ENCODE results near the gene SMPD1.

SMPD1 gene

DNA sequence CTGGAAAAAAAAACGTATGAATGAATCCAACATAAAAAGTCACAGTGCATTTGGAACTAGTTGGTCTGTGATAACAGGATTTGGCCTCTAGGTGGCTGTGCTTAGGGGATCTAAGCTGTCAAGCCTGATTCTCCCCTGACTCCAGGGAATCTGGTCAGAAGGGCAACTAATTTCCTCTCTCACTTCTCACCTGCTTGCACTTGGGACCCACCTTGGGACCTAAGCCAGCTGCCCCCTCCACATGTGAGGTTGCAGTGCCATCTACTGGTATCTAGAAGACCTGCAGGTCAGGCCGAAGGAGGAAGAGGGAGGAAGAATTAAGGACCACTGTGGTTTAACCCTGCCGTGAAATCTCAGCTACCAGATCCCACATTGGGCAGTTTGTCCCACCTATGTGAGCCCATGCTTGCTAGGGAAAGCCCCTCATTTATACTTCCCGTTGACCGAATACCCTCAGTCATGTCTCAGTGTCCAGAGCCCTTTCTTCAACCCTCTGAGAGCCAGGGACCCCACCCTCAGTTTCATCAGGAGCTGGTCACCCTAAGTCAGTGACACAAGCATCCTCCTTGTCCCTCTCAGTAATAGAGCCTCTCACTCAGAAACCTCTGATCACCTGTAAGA is 36.8 kb upstream of the SMPD1 start:
- Histone ChIP-seq H3K4me3 (no peak overlapping the region), H3K36me3 (no peaks in the 10 kb centered on the region), H3K27ac (no peak overlapping the region), H3K27me3 (no peaks in the 10 kb centered on the region), H3K9me3 (no peaks in the 10 kb centered on the region), H3K4me1 (peaks cover 0 to 21% (median 15%) of the 10 kb centered on the region in 4 donors)
- peak; percentile 39 to 70 for DNase-seq
- TF ChIP-seq CTCF (IDR thresholded peaks at IDR 0.05), result peak; percentile 95 to 98
- intact Hi-C loops (cut with DNase I; ENCODE audit: low total_unique reads), result no loop called here

DNA sequence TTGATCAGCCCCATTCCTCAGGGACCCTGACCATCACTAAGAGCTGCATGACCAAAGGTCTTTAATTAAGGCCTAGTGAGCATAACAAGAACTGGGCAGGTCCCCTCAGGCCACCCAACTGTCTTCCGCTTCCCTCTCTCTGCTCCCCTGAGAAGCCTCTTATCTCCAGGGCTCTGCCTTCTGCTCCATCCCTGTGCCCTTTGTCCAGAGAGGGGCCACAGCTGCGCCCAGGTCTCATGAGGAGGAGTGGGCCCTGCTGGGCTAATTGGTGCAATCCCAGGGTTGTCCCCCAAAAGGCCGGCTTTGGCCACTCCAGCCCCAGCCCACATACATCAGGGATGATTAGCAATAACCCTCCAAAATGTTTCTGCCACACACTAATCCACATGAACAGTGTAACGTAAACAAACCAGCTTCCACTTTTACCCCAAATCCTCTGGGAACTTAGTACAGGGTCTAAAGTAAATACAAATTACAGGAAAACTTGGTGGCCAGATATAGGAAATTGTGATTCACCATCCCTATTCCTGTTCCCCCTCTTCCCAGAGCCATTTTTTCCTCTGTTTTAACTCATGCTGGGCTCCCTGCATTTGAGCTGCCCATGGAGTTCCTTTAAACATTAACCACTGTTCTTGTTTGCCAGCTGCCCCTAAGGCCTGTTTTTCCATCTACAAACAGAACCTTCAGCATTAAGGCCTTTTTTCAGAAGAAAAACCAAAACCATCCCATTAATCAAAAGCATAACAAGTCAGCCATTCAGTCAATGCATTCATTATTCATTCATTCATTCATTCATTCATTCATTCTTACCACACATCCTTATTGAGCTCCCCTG is 35.4 kb upstream of the SMPD1 start:
- TF ChIP-seq CTCF (IDR thresholded peaks at IDR 0.05), result no peak

DNA sequence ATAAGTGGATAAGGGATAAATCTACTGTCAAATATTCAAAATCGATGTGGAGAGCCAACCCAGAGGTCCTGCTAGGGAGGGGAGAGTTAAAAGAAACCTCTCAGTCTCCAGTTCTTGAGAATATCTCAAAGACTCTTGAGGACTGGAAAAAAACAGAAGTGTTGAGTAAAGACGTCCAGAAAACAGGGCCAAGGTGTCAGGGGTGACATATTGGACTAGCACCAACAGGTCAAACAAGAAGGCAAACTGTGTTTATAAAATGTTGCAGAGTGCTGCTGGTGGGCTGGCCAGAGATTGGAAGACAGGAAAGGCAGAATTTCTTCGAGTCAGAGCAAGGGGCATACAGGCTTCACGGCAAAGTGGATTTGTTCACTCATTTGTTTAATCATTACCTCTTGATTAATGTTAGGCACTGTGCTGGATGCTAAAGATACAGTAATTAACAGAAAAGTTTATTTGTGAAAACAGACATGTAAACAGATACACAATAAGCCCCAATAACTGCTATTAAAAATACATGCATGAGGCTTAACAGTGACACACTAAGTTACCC is 33.7 kb upstream of the SMPD1 start:
- intact Hi-C loops (cut with DNase I; ENCODE audit: low total_unique reads), result loop anchor here (5.0 kb wide), 1 partner anchor 34 kb away; the partner anchor contains the start of gene CAVIN3
- TF ChIP-seq CTCF (IDR thresholded peaks at IDR 0.05), result no peak
- no peak for DNase-seq
- no peaks in the 10 kb centered on the region for H3K36me3 ChIP-seq
- no peaks in the 10 kb centered on the region for H3K9me3 ChIP-seq
- H3K27me3 ChIP-seq, result no peaks in the 10 kb centered on the region
- H3K4me1 ChIP-seq, result peaks cover 0 to 29% (median 16%) of the 10 kb centered on the region in 4 donors
- H3K27ac ChIP-seq, result peak overlapping the region; percentile 73 to 79
- no peak overlapping the region for H3K4me3 ChIP-seq

More for the DNA sequence above, 35.4 kb upstream of the SMPD1 start:
- H3K9me3 ChIP-seq, result no peaks in the 10 kb centered on the region
- H3K36me3 ChIP-seq, result no peaks in the 10 kb centered on the region
- intact Hi-C loops (cut with DNase I; ENCODE audit: low total_unique reads), result loop anchor here (5.0 kb wide), 1 partner anchor 33 kb away; the partner anchor contains the start of gene CAVIN3
- peaks cover 0 to 21% (median 15%) of the 10 kb centered on the region in 4 donors for H3K4me1 ChIP-seq
- DNase-seq, result no peak
- H3K27ac ChIP-seq, result no peak overlapping the region
- no peak overlapping the region for H3K4me3 ChIP-seq
- H3K27me3 ChIP-seq, result no peaks in the 10 kb centered on the region

DNA sequence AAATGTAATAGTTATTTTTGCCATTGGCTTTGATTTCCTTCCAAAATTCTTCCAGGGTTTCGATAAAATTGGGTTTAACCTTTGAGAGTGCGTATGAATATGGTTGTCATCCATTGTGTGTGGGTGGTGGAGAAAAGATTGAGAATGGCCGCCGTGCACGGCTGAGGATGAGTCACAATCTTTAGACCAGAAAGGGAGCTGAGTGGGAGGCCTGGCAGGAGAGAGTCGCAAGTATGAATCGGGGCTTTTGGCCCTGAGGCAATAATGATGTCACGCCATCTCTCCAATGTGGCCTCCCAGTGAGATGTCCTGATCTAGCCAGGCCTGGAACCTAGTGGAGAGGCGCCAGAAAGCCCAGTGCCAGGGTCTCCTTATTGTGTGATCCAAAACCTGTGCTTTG is 33.1 kb upstream of the SMPD1 start:
- no peaks in the 10 kb centered on the region for H3K27me3 ChIP-seq
- intact Hi-C loops (cut with DNase I; ENCODE audit: low total_unique reads), result loop anchor here (5.0 kb wide), 1 partner anchor 35 kb away; the partner anchor contains the start of gene CAVIN3
- no peak for TF ChIP-seq CTCF (IDR thresholded peaks at IDR 0.05)
- peak; percentile 60 to 89 for DNase-seq
- H3K27ac ChIP-seq, result peak overlapping the region; percentile 73 to 79
- no peak overlapping the region for H3K4me3 ChIP-seq
- peaks cover 0 to 33% (median 18%) of the 10 kb centered on the region in 4 donors for H3K4me1 ChIP-seq
- no peaks in the 10 kb centered on the region for H3K9me3 ChIP-seq
- H3K36me3 ChIP-seq, result no peaks in the 10 kb centered on the region

DNA sequence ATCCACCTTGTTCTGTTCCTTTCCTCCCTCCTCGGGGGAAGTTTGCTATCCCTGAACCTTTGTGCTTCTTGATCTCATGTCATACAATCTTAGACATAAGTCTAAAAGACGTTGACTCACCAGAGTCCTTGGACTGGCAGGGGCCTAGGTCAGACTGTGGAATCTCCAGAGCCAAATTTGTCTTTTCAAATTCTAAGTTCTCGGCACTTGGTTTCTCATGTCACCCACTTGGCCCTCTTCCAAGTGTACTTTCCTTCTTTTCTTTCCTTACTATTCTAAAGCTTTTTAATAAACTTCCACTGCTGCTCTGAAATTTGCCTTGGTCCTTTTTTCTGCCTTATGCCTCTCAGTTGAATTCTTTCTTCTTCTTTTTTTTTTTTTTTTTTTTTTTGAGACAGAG is 30.1 kb upstream of the SMPD1 start:
- H3K27ac ChIP-seq, result peak overlapping the region in 1 of 2 donors; percentile 38
- no peaks in the 10 kb centered on the region for H3K9me3 ChIP-seq
- no peaks in the 10 kb centered on the region for H3K36me3 ChIP-seq
- no peak for TF ChIP-seq CTCF (IDR thresholded peaks at IDR 0.05)
- no peak overlapping the region for H3K4me3 ChIP-seq
- H3K27me3 ChIP-seq, result no peaks in the 10 kb centered on the region
- intact Hi-C loops (cut with DNase I; ENCODE audit: low total_unique reads), result loop anchor here (5.0 kb wide), 2 partner anchors 63 to 108 kb away; no protein-coding TSS in a partner anchor
- H3K4me1 ChIP-seq, result peaks cover 0 to 49% (median 32%) of the 10 kb centered on the region in 4 donors
- DNase-seq, result no peak

Measured in tibial artery (tissue), 4 donors.